Measurements from ENCODE around the gene MUS81. TPM values are rescaled to one million over a fixed set of nuclear protein-coding genes. Genes with fewer than 3 reads are reported as not detected.

MUS81 gene
- total and polyA plus RNA-seq, 2 of the 4 experiments (the other 2 are of a cell fraction), result 23.7 to 47.9 TPM

DNA sequence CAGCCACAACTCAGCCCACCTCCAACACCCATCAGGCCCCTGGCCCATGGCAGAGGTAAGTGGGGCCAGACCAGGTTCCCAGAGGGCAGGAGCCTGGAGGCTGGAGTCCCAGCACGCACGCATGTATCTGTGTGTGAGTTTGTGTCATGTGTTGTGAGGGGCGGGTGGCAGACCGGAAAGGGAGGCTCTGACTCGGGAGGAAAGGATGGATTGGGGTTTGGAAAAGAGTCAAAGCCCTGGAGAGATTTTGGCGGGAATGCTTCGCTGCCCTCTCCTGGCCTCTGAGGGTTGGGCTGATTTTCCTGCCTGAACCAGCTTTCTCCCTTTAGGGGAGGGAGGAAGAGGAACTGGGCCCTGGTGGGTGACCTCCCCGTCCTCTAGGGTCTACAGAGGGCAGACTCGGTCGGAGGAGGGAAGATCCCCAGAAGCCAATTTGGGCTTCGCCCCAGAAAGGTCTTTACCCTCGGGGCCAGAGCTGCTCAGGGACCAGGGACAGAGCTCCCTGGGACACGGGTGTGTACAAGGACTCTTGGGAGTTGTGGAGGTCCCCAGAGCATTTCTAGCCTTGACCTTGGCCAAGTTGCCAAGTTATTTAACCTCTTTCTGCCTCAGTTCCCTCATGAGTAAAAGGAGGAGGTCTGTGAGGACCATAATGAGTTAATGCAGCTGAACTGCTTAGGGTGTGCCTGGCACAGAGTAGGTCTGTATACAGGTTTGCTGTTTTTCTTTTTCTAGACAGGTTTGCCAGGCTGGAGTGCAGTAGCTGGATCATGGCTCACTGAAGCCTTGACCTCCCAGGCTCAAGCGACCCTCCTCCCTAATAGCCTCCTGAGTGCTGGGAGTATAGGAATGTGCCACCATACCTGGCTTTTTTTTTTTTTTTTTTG lies 51.7 kb downstream of the MUS81 start:
- H3K79me1 ChIP-seq (ENCODE audit: low read depth in 1 of 2, low read length in 2 of 2), result peaks cover 25 to 82% of the 10 kb centered on the region in 2 experiments; a peak in 3 of 4 replicates
- H3K14ac ChIP-seq (replicated peaks; ENCODE audit: low read depth, low read length), result peak overlapping the region; percentile 95
- no peaks in the 10 kb centered on the region for H4K20me1 ChIP-seq (ENCODE audit: insufficient read depth, low read length)
- H3K4ac ChIP-seq (ENCODE audit: low read depth, low read length), result peak overlapping the region; percentile 100
- H4K91ac ChIP-seq (ENCODE audit: insufficient read depth, low read depth, low read length), result peak overlapping the region; percentile 99
- H2BK120ac ChIP-seq (ENCODE audit: low read depth, low read length), result peak overlapping the region; percentile 100
- 10% methylated on average over 7 of the region's 14 CpGs; no CpG with 5 or more reads in 1 of the 2 experiments for WGBS, 2 experiments (ENCODE audit: extremely low coverage in 2 of 2, insufficient read length in 1 of 2)
- BruUV-seq (replicated peaks), result no TSS peak
- ChIA-PET POLR2A (ENCODE audit: unreplicated experiment) (interaction anchor here (0.5 to 1.7 kb wide), 3 partner anchors 9 to 21 kb away, joined by 3 to 7 read pairs (median 6); partner anchors contain the start of gene CCDC85B), CTCF (interaction anchor here (1.2 kb wide), 1 partner anchor 22 kb away, joined by 3 read pairs; the partner anchor contains the start of gene CCDC85B)
- DNase-seq (peak; percentile 87), ATAC-seq (ENCODE audit: low read depth) (peak; percentile 15)
- peak overlapping the region; percentile 100 for H2BK5ac ChIP-seq (ENCODE audit: low read depth, low read length, poor library complexity, severe bottlenecking)
- H3K9me1 ChIP-seq (ENCODE audit: insufficient read depth, low read length), result peaks cover 34% of the 10 kb centered on the region
- peak overlapping the region; percentile 90 for H3K23ac ChIP-seq (ENCODE audit: low read depth, low read length)
- peaks cover 43% of the 10 kb centered on the region for H3K4me1 ChIP-seq (ENCODE audit: control insufficient read depth, insufficient read depth, low read length)
- peak overlapping the region; percentile 99 for H4K8ac ChIP-seq (ENCODE audit: low read depth in 2 of 2, low read length in 2 of 2)
- dilution Hi-C loops (cut with HindIII; ENCODE audit: low sequenced_read_pairs, unreplicated experiment) (no loop called here), in situ Hi-C loops (cut with MboI; ENCODE audit: low sequenced_read_pairs) (no loop called here), intact Hi-C loops (cut with micrococcal nuclease) (loop anchor here (1.0 kb wide), 1 partner anchor 9 kb away; no protein-coding TSS in a partner anchor)
- H2AK5ac ChIP-seq (ENCODE audit: low read depth, low read length), result peak overlapping the region; percentile 98
- peak overlapping the region; percentile 25; the same call in 1 of the 2 replicates for H3K4me2 ChIP-seq (ENCODE audit: low read depth, low read length)
- H2AK9ac ChIP-seq (replicated peaks; ENCODE audit: low read depth, low read length, poor library complexity), result peak overlapping the region; percentile 95
- H3K18ac ChIP-seq (ENCODE audit: low read depth, low read length), result peak overlapping the region; percentile 73
- H3K27ac ChIP-seq (ENCODE audit: insufficient read depth, low read length), result peak overlapping the region; percentile 88
- H3K36me3 ChIP-seq (ENCODE audit: control insufficient read depth, insufficient read depth, low read length), result peaks cover 3% of the 10 kb centered on the region
- H3K9me3 ChIP-seq (ENCODE audit: control insufficient read depth, insufficient read depth, low read length), result no peaks in the 10 kb centered on the region
- peak overlapping the region; percentile 94 for H3K56ac ChIP-seq (ENCODE audit: extremely low read depth, insufficient read depth, low read length)
- peak overlapping the region; percentile 68 for H2AFZ ChIP-seq (replicated peaks; ENCODE audit: low read length, poor library complexity)
- peak overlapping the region; percentile 100 for H2BK15ac ChIP-seq (ENCODE audit: low read depth, low read length)
- H3K4me3 ChIP-seq (ENCODE audit: insufficient read depth, low read depth, low read length), result no peak overlapping the region
- H4K5ac ChIP-seq (ENCODE audit: low read depth, low read length), result peak overlapping the region; percentile 85
- H2BK20ac ChIP-seq (ENCODE audit: low read depth, low read length), result peak overlapping the region; percentile 93
- peak overlapping the region; percentile 58 for H3K9ac ChIP-seq (ENCODE audit: low read depth, low read length)
- no peaks in the 10 kb centered on the region for H3K27me3 ChIP-seq (ENCODE audit: control insufficient read depth, insufficient read depth, low read length)
- TF ChIP-seq MAFK (IDR thresholded peaks at IDR 0.05; ENCODE audit: low read depth, low read length), result no peak
- TF ChIP-seq SMC3 (IDR thresholded peaks at IDR 0.05; ENCODE audit: low read depth, low read length), result peak; percentile 29; the same call in 1 of the 2 replicates
- peak; percentile 72; the same call in 1 of the 2 replicates for TF ChIP-seq MAZ (IDR thresholded peaks at IDR 0.05; ENCODE audit: borderline replicate concordance, low read depth, low read length)
- TF ChIP-seq RFX5 (IDR thresholded peaks at IDR 0.05; ENCODE audit: low read depth, low read length), result peak; percentile 88
- TF ChIP-seq POLR2A (IDR thresholded peaks at IDR 0.05; ENCODE audit: low read depth, low read length), result peak; percentile 68
- no peak for TF ChIP-seq RCOR1 (IDR thresholded peaks at IDR 0.05; ENCODE audit: insufficient replicate concordance, low read length)
- TF ChIP-seq MXI1 (IDR thresholded peaks at IDR 0.05; ENCODE audit: borderline replicate concordance, low read depth, low read length), result 0 out of 2 replicates have a peak, but pooled peaks have one; percentile 44
- no peak for TF ChIP-seq CEBPB (IDR thresholded peaks at IDR 0.05; ENCODE audit: low read depth, low read length)
- TF ChIP-seq, protein P1, sequence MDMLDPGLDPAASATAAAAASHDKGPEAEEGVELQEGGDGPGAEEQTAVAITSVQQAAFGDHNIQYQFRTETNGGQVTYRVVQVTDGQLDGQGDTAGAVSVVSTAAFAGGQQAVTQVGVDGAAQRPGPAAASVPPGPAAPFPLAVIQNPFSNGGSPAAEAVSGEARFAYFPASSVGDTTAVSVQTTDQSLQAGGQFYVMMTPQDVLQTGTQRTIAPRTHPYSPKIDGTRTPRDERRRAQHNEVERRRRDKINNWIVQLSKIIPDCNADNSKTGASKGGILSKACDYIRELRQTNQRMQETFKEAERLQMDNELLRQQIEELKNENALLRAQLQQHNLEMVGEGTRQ (IDR thresholded peaks at IDR 0.05; ENCODE audit: low read depth, low read length), result peak; percentile 73
- TF ChIP-seq, protein P2, sequence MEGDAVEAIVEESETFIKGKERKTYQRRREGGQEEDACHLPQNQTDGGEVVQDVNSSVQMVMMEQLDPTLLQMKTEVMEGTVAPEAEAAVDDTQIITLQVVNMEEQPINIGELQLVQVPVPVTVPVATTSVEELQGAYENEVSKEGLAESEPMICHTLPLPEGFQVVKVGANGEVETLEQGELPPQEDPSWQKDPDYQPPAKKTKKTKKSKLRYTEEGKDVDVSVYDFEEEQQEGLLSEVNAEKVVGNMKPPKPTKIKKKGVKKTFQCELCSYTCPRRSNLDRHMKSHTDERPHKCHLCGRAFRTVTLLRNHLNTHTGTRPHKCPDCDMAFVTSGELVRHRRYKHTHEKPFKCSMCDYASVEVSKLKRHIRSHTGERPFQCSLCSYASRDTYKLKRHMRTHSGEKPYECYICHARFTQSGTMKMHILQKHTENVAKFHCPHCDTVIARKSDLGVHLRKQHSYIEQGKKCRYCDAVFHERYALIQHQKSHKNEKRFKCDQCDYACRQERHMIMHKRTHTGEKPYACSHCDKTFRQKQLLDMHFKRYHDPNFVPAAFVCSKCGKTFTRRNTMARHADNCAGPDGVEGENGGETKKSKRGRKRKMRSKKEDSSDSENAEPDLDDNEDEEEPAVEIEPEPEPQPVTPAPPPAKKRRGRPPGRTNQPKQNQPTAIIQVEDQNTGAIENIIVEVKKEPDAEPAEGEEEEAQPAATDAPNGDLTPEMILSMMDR (conservative IDR thresholded peaks at IDR 0.05; ENCODE audit: low read depth, low read length), result peak; percentile 46
- no peak for TF ChIP-seq NFE2L2 (IDR thresholded peaks at IDR 0.05; ENCODE audit: low read depth, low read length)
- peak; percentile 1; the same call in 1 of the 2 replicates for TF ChIP-seq FOS (IDR thresholded peaks at IDR 0.05; ENCODE audit: low read depth, low read length)

All from IMR-90 (cell line).